HepG2 (cell line): ENCODE measurements around the gene GMPR. TPM values are rescaled to one million over a fixed set of nuclear protein-coding genes. Genes with fewer than 3 reads are reported as not detected.

Experiments
- ATAC-seq: fragments of 200-7000 bp; cut with Tn5 transposase; 3 replicates; pipeline ENCODE4 v1.9.1; 2020; ENCODE audit warnings: mild to moderate bottlenecking, moderate library complexity
- BruUV-seq: library from RNA; stranded (reverse); fragments of 400-500 nt; replicated peaks from 2 replicates; lab custom pipeline; 2021; lab: Mats Ljungman, UMichigan
- CTCF ChIA-PET: fragments of 300-600 bp; formaldehyde crosslinking; extraction: SDS; loops from one replicate; lab custom pipeline; 2021; ENCODE audit warnings: low total read pairs, inconsistent platforms, low intra/inter-chr PET ratio; lab: Yijun Ruan, JAX
- POLR2A ChIA-PET: fragments of 350-600 bp; sonication (Branson Sonifier 250); formaldehyde crosslinking; loops from one replicate; lab custom pipeline; 2020; ENCODE audit warnings: antibody characterized with exemption, inconsistent platforms; lab: Yijun Ruan, JAX
- DNase-seq: peaks from one replicate; pipeline ENCODE4 v3.0.0-alpha.2; 2015; ENCODE audit warnings: low spot score
- FAIRE-seq: peaks from 3 replicates; lab custom pipeline; 2011; peaks lifted over from hg19 to GRCh38; lab: Jason Lieb, UNC
- H2AFZ ChIP-seq: one replicate; pipeline ENCODE4 v1.6.1; 2011; ENCODE audit warnings: low read length, inconsistent platforms
- H3K27ac ChIP-seq: fragments of 300-600 bp; 3 replicates; pipeline ENCODE4 v1.8.0; 2011; ENCODE audit warnings: mixed run types, mild to moderate bottlenecking, mixed read lengths, low read length, inconsistent platforms; ENCODE audit not compliant: insufficient read depth; ENCODE audit errors: extremely low read length
- H3K27me3 ChIP-seq, 2 experiments: fragments of 200-600 bp in 1 of 2; 2 replicates in 1 of 2; 3 replicates in 1 of 2; pipeline versions ENCODE4 v1.6.0 to v1.8.0; 2011; ENCODE audit warnings: low read length in 2 of 2, mild to moderate bottlenecking in 2 of 2, moderate library complexity in 2 of 2, inconsistent platforms in 1 of 2; ENCODE audit not compliant: insufficient read depth in 2 of 2, control insufficient read depth in 1 of 2
- H3K36me3 ChIP-seq, 2 experiments: fragments of 200-600 bp in 1 of 2; replicated peaks in 1 of 2; 2 replicates in 1 of 2; 3 replicates in 1 of 2; pipeline versions ENCODE4 v1.5.1 to v1.8.0; 2011; ENCODE audit warnings: low read length in 2 of 2, inconsistent platforms in 1 of 2; ENCODE audit not compliant: insufficient read depth in 2 of 2, control insufficient read depth in 1 of 2
- H3K4me1 ChIP-seq: 2 replicates; pipeline ENCODE4 v1.5.1; 2012; ENCODE audit warnings: low read length, inconsistent platforms; ENCODE audit not compliant: insufficient read depth
- H3K4me2 ChIP-seq: 2 replicates; pipeline ENCODE4 v1.6.0; 2011; ENCODE audit warnings: low read depth, low read length, inconsistent platforms
- H3K4me3 ChIP-seq, 3 experiments: fragments of 200-600 bp in 1 of 3; sonication (generic), shearing (Covaris generic) in 1 of 3; replicated peaks in 1 of 3; 2 replicates each; pipeline ENCODE4 v1.5.1; 2011 to 2016; ENCODE audit warnings: low read length in 3 of 3, inconsistent platforms in 2 of 3, low read depth in 2 of 3, mild to moderate bottlenecking in 2 of 3, control low read depth in 1 of 3, mixed read lengths in 1 of 3; ENCODE audit not compliant: insufficient read depth in 1 of 3
- H3K79me2 ChIP-seq: one replicate; pipeline ENCODE4 v1.6.1; 2011; ENCODE audit warnings: low read length, inconsistent platforms; ENCODE audit not compliant: insufficient read depth
- H3K9ac ChIP-seq: 2 replicates; pipeline ENCODE4 v1.6.0; 2011; ENCODE audit warnings: mild to moderate bottlenecking, low read depth, low read length, inconsistent platforms; ENCODE audit not compliant: insufficient read depth
- H3K9me3 ChIP-seq: 2 replicates; pipeline ENCODE4 v1.5.1; 2012; ENCODE audit warnings: mild to moderate bottlenecking, low read length
- H4K20me1 ChIP-seq: 2 replicates; pipeline ENCODE4 v1.6.0; 2011; ENCODE audit warnings: inconsistent platforms, mild to moderate bottlenecking, low read length, moderate library complexity; ENCODE audit not compliant: insufficient read depth
- GLI4 ChIP-seq: sonication (generic); formaldehyde crosslinking; IDR thresholded peaks from 2 replicates; pipeline ENCODE4 v1.5.1; 2020; ENCODE audit warnings: missing genetic modification reagents, mild to moderate bottlenecking, moderate library complexity, borderline replicate concordance
- IRF1 ChIP-seq: sonication (generic); formaldehyde crosslinking; IDR thresholded peaks from 2 replicates; pipeline ENCODE4 v1.4.0; 2020; ENCODE audit warnings: low read depth, mild to moderate bottlenecking, missing genetic modification reagents
- KLF12 ChIP-seq: sonication (generic); formaldehyde crosslinking; IDR thresholded peaks from 2 replicates; pipeline ENCODE4 v1.4.0; 2020; ENCODE audit warnings: missing genetic modification reagents, borderline replicate concordance
- KMT2B ChIP-seq: IDR thresholded peaks from 2 replicates; pipeline ENCODE4 v1.6.1; 2016; ENCODE audit warnings: missing genetic modification reagents, missing compliant biosample characterization
- NFYB ChIP-seq: sonication (generic); formaldehyde crosslinking; IDR thresholded peaks from 2 replicates; pipeline ENCODE4 v1.4.0; 2020; ENCODE audit warnings: missing genetic modification reagents
- RAD51 ChIP-seq: fragments of 450-650 bp; IDR thresholded peaks from 2 replicates; pipeline ENCODE4 v1.6.1; 2016; ENCODE audit warnings: borderline replicate concordance
- SALL2 ChIP-seq: sonication (generic); formaldehyde crosslinking; IDR thresholded peaks from 2 replicates; pipeline ENCODE4 v1.8.1; 2023; ENCODE audit warnings: mild to moderate bottlenecking, missing genetic modification reagents, inconsistent platforms
- TARDBP ChIP-seq: sonication (generic); formaldehyde crosslinking; IDR thresholded peaks from 2 replicates; pipeline ENCODE4 v1.8.0; 2022; ENCODE audit warnings: mild to moderate bottlenecking, missing genetic modification reagents
- ZNF772 ChIP-seq: sonication (generic); formaldehyde crosslinking; IDR thresholded peaks from 2 replicates; pipeline ENCODE4 v1.5.0; 2020; ENCODE audit warnings: mild to moderate bottlenecking, missing genetic modification reagents
- ZNF792 ChIP-seq: IDR thresholded peaks from 2 replicates; pipeline ENCODE4 v1.6.1; 2016
- WGBS: methylation state at CpG from one replicate; pipeline ENCODE4 v1.1.6; 2017; ENCODE audit warnings: low lambda C conversion rate; 5-methylcytosine and 5-hydroxymethylcytosine counted together
- in situ Hi-C: cut with HindIII; loops from 2 replicates; pipeline ENCODE4 v1.10.0; 2017; ENCODE audit warnings: low pct_unique_long_range_greater_than_20kb; ENCODE audit not compliant: extremely low pct_ligation_motif_present
- intact Hi-C: fragments of 100-400 bp; cut with micrococcal nuclease; formaldehyde crosslinking; loops from one replicate; pipeline ENCODE4 v1.10.0; 2022; ENCODE audit not compliant: unreplicated experiment
- polyA plus RNA-seq, 8 experiments: library from polyadenylated mRNA; depleted of rRNA in 3 of 8; stranded (reverse) in 7 of 8; unstranded in 1 of 8; fragments of >200 nt; fragmentation: Illumina TruSeq in 4 of 8; extraction: Trizol in 4 of 8; gene quantifications; 2 replicates each; pipeline versions ENCODE4 v1.2.1 to v1.2.3, GENCODE V29; 2011 to 2016; ENCODE audit warnings: low read depth in 4 of 8, missing spikeins in 1 of 8, mixed read lengths in 1 of 8; ENCODE audit not compliant: insufficient read depth in 1 of 8
- total RNA-seq, 5 experiments: library from RNA; depleted of rRNA; stranded (reverse); fragments of >200 nt; fragmentation: Illumina TruSeq; extraction: Trizol; gene quantifications; 2 replicates each; pipeline ENCODE4 v1.2.3, GENCODE V29; 2016; ENCODE audit warnings: low read depth in 1 of 5
- TF ChIP-seq, protein P1 (sequence below): sonication (generic); formaldehyde crosslinking; IDR thresholded peaks from 2 replicates; pipeline ENCODE4 v1.9.0; 2021; ENCODE audit warnings: mild to moderate bottlenecking, missing genetic modification reagents
- TF ChIP-seq, protein P2 (sequence below): sonication (generic); formaldehyde crosslinking; conservative IDR thresholded peaks from 2 replicates; pipeline ENCODE4 v1.8.1; 2023; ENCODE audit warnings: missing genetic modification reagents

The GMPR gene
- total and polyA plus RNA-seq, 2 of the 13 experiments (the other 11 are each of a cell fraction or from before 2014, with no cell fraction given), result not detected

DNA sequence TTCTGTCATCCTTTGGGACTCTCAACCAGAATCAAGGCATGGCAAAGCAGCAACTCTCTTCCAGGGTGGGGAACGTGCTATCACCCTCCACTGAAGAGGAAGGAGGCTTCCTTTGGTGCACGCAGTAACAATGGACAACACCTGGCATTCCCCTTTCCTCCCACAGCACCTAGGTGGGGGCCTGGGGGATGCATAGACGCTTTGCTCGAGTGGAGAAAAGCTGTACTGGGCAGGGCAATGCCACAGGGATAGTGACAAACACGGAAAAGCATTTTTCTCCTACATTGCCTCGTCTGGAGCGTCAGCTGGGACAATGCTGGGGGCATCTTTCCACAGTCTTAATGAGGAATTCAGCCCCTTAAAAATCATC, 82.9 kb downstream of the GMPR start:
- no TSS peak for BruUV-seq

GRCh38 chr6:16321826-16322225, 83.4 kb downstream of the GMPR start:
- no peak overlapping the region for H3K27ac ChIP-seq
- ATAC-seq (no peak), FAIRE-seq (no peak), DNase-seq (no peak)
- WGBS, result over 99% methylated on average over 11 of the region's 11 CpGs
- no peaks in the 10 kb centered on the region for H3K27me3 ChIP-seq
- in situ Hi-C loops (no loop called here), intact Hi-C loops (no loop called here)
- no peak overlapping the region for H3K4me3 ChIP-seq
- peaks cover 14 to 33% of the 10 kb centered on the region in 2 experiments; a peak in 4 of 5 replicates for H3K36me3 ChIP-seq
- H3K4me1 ChIP-seq, result peaks cover 22% of the 10 kb centered on the region
- POLR2A ChIA-PET, result no interaction called here
- H3K9ac ChIP-seq, result no peak overlapping the region
- BruUV-seq, result no TSS peak
- no peak overlapping the region for H2AFZ ChIP-seq
- no peaks in the 10 kb centered on the region for H3K9me3 ChIP-seq
- 0 out of 2 replicates have a peak, but pooled peaks cover 2% of the 10 kb centered on the region for H4K20me1 ChIP-seq
- no peak overlapping the region for H3K4me2 ChIP-seq
- CTCF ChIA-PET, result no interaction called here
- H3K79me2 ChIP-seq, result no peaks in the 10 kb centered on the region
- TF ChIP-seq NFYB (no peak), IRF1 (no peak), SALL2 (CRISPR knock-in tag) (no peak), KLF12 (no peak), ZNF792 (no peak), RAD51 (no peak), TARDBP (no peak)
- TF ChIP-seq, protein P1, sequence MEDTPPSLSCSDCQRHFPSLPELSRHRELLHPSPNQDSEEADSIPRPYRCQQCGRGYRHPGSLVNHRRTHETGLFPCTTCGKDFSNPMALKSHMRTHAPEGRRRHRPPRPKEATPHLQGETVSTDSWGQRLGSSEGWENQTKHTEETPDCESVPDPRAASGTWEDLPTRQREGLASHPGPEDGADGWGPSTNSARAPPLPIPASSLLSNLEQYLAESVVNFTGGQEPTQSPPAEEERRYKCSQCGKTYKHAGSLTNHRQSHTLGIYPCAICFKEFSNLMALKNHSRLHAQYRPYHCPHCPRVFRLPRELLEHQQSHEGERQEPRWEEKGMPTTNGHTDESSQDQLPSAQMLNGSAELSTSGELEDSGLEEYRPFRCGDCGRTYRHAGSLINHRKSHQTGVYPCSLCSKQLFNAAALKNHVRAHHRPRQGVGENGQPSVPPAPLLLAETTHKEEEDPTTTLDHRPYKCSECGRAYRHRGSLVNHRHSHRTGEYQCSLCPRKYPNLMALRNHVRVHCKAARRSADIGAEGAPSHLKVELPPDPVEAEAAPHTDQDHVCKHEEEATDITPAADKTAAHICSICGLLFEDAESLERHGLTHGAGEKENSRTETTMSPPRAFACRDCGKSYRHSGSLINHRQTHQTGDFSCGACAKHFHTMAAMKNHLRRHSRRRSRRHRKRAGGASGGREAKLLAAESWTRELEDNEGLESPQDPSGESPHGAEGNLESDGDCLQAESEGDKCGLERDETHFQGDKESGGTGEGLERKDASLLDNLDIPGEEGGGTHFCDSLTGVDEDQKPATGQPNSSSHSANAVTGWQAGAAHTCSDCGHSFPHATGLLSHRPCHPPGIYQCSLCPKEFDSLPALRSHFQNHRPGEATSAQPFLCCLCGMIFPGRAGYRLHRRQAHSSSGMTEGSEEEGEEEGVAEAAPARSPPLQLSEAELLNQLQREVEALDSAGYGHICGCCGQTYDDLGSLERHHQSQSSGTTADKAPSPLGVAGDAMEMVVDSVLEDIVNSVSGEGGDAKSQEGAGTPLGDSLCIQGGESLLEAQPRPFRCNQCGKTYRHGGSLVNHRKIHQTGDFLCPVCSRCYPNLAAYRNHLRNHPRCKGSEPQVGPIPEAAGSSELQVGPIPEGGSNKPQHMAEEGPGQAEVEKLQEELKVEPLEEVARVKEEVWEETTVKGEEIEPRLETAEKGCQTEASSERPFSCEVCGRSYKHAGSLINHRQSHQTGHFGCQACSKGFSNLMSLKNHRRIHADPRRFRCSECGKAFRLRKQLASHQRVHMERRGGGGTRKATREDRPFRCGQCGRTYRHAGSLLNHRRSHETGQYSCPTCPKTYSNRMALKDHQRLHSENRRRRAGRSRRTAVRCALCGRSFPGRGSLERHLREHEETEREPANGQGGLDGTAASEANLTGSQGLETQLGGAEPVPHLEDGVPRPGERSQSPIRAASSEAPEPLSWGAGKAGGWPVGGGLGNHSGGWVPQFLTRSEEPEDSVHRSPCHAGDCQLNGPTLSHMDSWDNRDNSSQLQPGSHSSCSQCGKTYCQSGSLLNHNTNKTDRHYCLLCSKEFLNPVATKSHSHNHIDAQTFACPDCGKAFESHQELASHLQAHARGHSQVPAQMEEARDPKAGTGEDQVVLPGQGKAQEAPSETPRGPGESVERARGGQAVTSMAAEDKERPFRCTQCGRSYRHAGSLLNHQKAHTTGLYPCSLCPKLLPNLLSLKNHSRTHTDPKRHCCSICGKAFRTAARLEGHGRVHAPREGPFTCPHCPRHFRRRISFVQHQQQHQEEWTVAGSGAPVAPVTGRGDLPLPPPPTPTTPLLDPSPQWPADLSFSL (CRISPR knock-in tag), result no peak

More for the DNA sequence above, 82.9 kb downstream of the GMPR start:
- Histone ChIP-seq H3K4me2 (no peak overlapping the region), H3K4me3 (no peak overlapping the region), H4K20me1 (0 out of 2 replicates have a peak, but pooled peaks cover 3% of the 10 kb centered on the region), H2AFZ (no peak overlapping the region), H3K9ac (no peak overlapping the region), H3K27ac (no peak overlapping the region), H3K4me1 (peaks cover 22% of the 10 kb centered on the region), H3K27me3 (no peaks in the 10 kb centered on the region), H3K79me2 (no peaks in the 10 kb centered on the region), H3K36me3 (peaks cover 10 to 28% of the 10 kb centered on the region in 2 experiments; a peak in 4 of 5 replicates), H3K9me3 (no peaks in the 10 kb centered on the region)
- TF ChIP-seq, protein P2, sequence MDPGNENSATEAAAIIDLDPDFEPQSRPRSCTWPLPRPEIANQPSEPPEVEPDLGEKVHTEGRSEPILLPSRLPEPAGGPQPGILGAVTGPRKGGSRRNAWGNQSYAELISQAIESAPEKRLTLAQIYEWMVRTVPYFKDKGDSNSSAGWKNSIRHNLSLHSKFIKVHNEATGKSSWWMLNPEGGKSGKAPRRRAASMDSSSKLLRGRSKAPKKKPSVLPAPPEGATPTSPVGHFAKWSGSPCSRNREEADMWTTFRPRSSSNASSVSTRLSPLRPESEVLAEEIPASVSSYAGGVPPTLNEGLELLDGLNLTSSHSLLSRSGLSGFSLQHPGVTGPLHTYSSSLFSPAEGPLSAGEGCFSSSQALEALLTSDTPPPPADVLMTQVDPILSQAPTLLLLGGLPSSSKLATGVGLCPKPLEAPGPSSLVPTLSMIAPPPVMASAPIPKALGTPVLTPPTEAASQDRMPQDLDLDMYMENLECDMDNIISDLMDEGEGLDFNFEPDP, result 0 out of 2 replicates have a peak, but pooled peaks have one; percentile 18
- TF ChIP-seq ZNF772 (no peak), GLI4 (no peak), KMT2B (CRISPR knock-in tag) (no peak)
- 93% methylated on average over 7 of the region's 7 CpGs for WGBS
- ATAC-seq (no peak), FAIRE-seq (no peak), DNase-seq (no peak)
- CTCF ChIA-PET, result no interaction called here
- in situ Hi-C loops, result no loop called here
- intact Hi-C loops, result no loop called here
- POLR2A ChIA-PET, result no interaction called here
